GM12891 (cell line): Measurements from ENCODE around the gene VPS37C.

Experiments used
- POLR2A ChIP-seq: IDR thresholded peaks from 2 replicates; pipeline ENCODE4 v1.6.1; 2011; ENCODE audit warnings: low read depth, low read length, control low read depth
- POLR2AphosphoS5 ChIP-seq: IDR thresholded peaks from 2 replicates; pipeline ENCODE4 v1.6.1; 2011; ENCODE audit warnings: low read depth, low read length, control low read depth

DNA sequence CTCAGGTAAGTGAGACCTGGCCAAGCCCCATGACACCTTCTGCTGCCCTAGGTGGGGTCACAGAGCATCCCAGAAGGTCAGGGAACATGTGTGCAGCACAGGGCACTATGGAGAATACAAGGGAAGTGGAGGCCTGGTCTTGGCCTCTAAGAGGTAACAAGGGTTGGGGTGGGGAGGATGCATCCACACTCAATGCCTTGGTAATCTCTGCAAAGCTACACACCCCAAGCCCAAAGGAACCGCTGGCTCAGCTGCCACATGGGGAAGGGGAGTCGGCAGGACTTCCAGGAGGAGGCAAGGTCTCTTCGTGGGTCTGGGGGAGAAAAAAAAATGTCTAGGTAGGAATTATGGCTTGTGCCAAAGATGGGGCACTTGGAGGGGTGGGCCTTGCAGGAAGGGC is 41.7 kb downstream of the VPS37C start:
- no peak for TF ChIP-seq POLR2A
- TF ChIP-seq POLR2AphosphoS5: no peak
